GM12801 (cell line): Measurements from ENCODE around the gene TP73.

Source experiments
- CTCF ChIP-seq: IDR thresholded peaks from one replicate; pipeline ENCODE4 v1.5.1; 2011; ENCODE audit warnings: control low read depth; ENCODE audit not compliant: insufficient read length; ENCODE audit errors: extremely low read depth

TP73 gene

DNA sequence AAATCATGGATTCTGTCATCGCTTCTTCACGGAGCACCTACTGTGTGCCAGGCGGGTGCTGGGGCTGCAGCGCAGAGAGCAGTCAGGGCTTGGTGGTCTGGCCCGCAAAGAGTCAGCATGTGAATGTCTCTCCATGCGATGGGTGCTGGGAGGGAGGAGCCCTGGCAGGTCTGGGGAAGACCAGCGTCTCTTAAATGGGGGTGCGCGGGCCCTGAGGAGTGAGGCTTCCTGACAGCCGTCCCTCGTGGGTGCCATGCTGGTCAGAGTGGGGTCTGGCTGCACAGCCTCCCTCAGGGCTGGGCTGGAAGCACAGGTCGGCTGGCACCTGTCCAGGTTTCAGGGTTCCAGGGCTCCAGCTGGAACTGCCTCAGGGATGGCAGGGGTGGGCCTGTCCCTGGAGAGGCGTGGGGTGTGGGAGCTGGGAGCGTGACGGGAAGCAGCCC lies 18.5 kb downstream of the TP73 start:
- TF ChIP-seq CTCF: no peak

DNA sequence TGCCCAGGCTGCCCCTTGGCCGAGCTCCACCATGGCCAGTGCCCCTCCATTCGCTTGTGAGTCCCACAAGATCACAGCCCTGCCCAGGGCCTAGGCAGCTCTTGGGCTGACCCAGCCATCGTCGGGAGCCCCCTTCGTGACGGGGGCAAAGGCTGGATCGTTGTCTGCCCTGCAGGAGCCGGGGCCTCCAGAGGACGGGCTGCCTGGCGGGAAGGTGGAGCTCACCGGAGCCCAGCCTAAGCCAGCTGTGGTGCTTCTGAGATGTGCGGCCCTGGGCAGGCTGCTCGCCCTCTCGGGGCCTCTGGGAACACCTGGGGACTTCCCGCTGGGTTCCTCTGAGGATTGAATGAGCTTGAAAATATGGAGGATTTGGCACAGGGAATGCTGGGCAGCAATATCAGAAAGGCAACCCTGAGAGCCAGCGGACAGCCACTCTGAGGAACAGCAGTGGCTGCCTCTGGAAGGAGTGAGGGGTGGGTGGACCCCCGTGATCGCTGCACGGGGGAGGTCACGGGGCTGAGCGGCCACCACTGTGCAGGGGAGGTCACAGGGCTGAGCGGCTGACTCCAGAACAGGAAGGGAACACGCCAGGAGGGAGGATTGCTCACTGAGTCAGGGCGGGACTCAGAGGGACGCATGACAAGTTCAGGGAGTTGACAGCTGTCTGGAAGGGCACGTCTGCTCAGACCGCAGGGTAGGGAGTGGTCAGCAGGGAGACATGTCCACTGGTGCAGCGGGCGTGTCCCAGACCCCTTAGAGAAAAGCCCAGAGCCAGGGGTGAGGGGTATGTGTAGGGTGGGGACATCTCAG lies 19.3 kb downstream of the TP73 start:
- TF ChIP-seq CTCF: no peak

DNA sequence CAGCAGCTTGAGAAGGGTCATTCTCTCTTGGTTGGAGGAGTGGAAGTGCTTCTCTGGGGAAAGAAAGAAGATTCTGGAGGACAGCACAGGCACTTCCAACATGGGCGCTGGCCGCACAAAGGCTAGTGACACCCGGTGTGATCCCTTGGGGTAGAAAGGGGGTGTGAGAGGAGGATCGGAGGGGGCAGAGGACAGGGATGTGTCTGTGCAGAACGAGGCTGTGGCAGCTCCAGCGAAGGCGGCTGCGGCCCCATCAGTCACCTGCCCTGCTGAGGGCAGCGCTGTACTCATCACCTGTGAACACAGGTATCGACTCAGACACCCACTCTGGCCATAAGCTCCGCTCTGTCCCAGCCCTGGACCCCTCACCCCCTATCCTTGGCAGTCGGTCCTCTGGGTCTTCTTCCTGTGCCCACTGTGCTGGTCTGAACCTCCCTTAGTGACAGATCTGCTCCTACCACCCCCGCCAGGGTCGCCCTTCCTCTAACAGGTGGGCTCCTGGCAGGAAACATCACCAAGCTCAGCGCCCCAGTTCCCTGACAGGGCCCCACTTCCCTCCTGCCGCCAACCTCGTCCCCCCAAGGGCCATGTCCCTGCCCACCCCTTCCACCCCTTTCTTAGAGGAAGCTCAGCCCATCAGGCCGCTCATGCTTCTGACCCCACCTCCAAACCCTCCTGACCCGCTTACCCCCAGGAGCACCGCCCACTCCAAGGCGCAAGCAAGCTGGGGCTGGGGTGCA lies 20.1 kb downstream of the TP73 start:
- TF ChIP-seq CTCF: no peak

DNA sequence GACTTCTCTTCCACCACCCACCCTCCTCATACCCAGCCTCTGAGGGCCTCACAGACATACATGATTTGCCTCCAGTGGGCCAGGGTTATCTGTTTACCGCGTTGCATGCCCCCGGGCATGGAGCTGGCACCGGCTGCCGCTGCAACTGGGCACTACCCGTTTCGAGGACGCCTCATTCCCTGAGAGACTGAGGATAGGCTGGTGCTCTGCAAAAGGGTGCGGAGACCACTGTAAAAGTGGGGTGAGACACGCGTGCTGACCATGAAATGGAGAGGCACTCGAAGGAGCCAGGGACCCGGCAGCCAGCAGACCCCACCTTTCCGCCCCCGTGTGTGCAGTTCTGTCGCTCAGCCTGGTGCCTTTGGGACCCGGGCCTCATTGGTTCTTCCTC lies 20.6 kb downstream of the TP73 start:
- no peak for TF ChIP-seq CTCF

DNA sequence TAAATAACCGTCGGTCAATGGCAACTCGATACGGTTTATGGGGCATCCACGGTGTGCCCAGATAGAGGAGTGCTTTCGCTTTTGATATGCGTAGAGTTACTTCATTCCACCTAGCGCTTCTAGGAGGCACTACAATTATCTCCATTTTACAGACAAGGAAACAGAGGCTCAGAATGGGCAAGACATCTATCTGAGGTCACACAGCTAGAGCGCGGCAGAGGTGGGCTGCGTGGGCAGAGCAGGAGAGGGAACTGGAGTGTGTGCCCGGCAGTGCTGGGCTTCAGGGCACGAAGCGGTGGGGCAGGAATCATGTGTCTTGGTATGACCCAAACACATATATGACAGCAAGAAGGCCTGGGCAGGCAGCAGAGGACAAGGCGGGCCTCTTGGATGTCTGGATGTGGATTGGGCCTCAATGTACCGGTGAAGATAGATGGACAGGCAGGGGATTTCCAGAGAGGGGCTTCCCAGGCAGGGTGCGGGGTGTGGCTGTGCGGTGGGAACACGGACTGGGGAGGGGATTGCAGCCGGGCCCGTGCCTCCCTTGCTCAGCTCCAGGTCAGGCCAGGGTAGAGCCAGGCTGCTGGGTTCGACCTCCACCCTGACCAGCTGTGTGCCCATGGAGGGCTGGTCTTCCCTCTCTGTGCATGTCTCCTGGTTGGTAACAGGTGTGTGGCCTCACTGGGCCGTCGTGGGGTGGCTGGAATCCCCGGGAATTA lies 21.2 kb downstream of the TP73 start:
- TF ChIP-seq CTCF: no peak

- no peak for TF ChIP-seq CTCF
These were observed 22.1 kb downstream of the TP73 start for GRCh38 chr1:3674100-3675094.
